HG02970 (cell line): ENCODE results near the gene PWP2.
A peak's percentile ranks its signal among the peaks of the same experiment; 100 is the strongest.

ENCODE experiments used
- ATAC-seq: cut with Tn5 transposase; IDR thresholded peaks from one replicate; pipeline ENCODE4 v1.9.1; 2021; ENCODE audit warnings: mild to moderate bottlenecking, moderate library complexity, moderate number of reproducible peaks; ENCODE audit not compliant: unreplicated experiment, low FRiP score

The PWP2 gene

GRCh38 chr21:44107026-44107501 lies at the start of gene PWP2:
Gene PWP2 (plus strand): TSS chr21:44107399. CDS start chr21:44107417, 18 bp downstream.
- peak; percentile 97 for ATAC-seq

DNA sequence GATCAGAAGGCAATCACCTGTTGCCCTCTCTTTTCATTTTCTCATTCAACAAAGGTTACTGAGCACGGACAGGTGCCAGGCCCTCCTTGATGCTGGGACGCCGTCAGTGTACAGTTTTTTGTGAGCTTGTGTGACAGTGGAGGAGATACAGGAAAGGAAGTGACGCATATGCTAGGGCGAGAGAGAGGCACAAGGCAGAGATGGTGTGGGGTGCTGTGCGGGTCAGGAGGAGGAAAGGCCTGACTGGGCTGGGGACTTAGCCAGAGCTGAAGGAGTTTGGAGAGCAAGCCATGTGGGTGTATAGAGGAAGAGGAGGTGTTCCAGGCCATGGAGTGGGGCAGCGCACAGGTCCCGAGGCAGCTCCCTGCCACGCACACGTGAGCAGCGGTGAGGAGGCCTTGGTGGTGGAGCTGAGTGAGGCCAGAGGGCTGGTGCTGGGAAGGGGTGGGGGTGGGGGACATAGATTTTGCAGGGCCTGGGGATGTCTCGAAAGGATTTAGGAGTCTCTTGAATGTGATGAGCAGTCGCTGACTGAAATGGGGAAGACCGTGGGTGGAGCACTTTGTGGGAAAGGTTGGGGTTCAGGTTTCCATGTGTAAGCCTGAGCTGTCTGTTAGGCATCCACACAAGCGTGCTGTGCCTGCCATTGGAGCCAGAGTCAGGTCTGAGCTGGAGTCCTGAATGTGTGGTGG lies 49.1 kb upstream of the PWP2 start:
- no peak for ATAC-seq

- ATAC-seq: no peak
Observed at GRCh38 chr21:44058652-44058964, 48.6 kb upstream of the PWP2 start.

GRCh38 chr21:44058981-44059380 lies 48.2 kb upstream of the PWP2 start:
- ATAC-seq: no peak

- ATAC-seq: no peak
Observed at GRCh38 chr21:44059710-44060109, 47.5 kb upstream of the PWP2 start.

- ATAC-seq: no peak
Observed at GRCh38 chr21:44062380-44062779, 44.8 kb upstream of the PWP2 start.

DNA sequence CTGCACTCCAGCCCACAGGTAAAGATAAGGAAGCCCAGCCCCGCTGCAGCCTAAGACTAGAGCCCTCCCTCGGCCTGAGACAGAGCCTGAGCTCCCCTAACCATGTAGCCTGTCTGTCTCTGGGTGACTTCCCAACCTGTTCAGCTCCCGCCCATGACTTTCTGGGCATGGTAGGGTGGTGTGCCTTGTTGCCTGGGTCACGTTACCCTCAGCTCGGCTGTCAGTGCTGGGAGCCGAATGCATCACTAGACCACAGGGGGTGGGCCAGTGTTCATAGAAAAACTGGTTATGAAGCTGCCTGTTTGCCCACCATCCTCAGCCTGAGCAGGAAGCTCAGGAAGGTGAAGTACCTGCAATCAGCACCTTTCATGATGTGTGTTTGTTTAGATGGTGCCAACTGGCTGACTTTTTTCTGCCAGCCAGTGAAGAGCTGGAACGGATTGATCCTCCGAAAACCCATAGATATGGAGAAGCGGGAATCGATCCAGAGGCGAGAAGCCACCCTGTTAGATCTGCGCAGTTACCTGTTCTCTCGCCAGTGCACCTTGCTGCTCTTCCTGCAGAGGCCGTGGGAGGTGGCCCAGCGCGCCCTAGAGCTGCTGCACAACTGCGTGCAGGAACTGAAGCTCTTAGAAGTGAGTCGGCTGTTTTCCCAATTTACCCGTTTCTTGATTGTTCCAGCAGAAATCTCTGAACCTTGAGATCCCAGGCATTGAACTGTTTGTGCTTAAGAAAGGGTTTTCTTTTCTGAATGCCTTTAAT lies 43.9 kb upstream of the PWP2 start:
- no peak for ATAC-seq

DNA sequence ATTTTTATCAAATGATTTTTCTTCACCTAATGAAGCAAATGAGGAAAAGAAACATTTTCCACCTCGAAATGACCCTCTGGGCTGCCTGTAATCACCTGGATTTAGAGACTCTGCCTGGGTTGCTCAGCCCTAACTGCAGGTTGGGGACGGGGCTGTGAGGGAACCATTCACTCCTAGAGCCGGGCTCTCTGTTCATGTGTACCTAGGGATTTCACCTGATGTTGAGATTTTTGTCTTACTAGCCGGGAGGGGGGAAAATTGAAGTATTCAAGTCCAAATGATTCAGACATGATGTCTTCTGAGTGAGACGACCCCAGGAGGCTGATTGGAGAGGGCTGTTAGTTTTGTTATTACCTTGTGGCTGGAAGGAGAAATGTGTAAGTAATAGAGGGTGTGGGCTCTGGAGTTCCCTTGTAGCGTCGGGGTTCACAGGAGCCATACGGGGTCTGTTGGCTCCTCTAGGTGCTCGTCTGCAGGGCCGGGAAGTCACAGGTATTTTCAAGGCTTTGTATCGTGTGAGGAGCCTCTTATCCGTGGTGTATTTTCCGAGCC lies 42.3 kb upstream of the PWP2 start:
- no peak for ATAC-seq

DNA sequence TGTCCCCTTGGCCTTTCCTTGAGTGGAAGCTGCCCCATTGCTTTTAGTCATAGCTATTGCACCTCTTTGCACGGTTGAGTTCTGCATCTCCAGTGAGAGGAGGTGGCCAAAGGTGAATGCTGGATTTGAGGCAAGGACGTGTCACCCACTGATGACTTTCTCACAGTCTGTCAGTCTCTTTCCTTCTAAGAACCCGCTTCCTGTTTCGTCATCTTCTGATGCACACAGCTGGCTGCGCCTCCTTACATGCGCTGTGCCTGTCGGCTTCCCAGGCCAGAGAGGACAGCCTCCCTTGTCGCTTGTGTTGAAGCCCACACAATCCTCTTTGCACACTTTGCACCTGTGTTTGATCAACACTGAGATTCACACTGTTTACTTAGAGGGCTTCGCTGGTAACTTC lies 41.8 kb upstream of the PWP2 start:
- ATAC-seq: no peak

GRCh38 chr21:44066116-44066515 lies 41.1 kb upstream of the PWP2 start:
- no peak for ATAC-seq

DNA sequence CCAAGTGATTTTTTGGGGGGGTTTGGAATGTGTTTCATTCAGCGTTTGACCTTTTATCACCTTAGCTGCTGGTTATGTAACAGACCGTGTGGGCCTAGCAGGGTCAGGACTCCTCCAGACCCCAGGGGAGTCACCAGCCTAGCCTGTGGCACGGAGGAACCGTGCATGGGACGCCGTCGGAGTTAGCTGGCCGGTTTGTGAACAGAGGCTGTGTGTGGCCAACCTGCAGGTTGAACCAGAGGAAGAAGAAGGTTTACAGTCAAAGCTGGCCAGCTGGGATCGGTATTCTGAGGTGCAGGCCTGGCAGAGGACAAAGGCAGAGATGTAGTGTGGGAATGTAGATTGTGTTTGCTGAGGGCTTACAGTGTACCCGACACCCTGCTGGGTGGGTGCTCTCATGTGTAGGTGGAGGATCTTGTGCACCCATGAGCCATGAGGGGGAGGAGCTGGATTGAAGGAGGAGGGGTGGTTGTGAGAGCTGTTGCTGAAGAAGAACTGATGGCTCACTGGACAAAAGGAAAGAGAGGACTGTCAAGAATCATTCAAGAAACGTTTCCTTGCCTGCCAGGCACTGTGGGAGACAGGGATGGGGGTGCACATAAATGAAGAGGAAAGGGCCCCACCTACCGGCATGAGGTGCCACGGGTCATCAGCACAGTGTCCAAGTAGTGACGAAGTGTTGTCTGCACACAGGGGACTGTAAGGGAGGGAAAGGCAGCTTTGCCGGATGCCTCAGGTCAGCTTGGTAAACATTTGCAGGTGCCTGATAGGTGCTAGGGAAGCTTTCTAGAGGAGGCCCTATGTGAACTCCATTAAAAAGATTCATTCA lies 40.0 kb upstream of the PWP2 start:
- no peak for ATAC-seq

DNA sequence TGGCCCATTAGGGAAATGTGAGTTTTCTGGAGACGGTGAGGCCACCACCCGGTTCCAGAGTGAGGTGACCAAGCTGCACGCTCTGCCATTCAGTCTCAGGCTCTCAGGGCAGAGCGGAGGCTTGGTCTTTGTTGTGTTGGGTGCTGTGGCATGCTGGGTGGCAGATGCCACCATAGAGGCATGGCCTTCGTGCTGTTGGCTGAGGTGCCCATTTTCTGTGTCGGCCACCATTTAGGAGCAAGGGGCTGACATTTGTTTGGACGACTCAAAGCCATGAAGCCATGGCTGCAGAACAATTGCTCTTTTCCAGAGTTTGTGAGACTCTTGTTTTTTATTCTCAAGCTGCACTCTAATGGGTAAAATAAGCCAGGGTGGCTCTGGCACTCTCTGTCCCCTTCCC lies 36.8 kb upstream of the PWP2 start:
- ATAC-seq: no peak

GRCh38 chr21:44071359-44072104 lies 35.7 kb upstream of the PWP2 start:
- ATAC-seq: no peak

- no peak for ATAC-seq
Observed at GRCh38 chr21:44072111-44072510, 35.1 kb upstream of the PWP2 start.

DNA sequence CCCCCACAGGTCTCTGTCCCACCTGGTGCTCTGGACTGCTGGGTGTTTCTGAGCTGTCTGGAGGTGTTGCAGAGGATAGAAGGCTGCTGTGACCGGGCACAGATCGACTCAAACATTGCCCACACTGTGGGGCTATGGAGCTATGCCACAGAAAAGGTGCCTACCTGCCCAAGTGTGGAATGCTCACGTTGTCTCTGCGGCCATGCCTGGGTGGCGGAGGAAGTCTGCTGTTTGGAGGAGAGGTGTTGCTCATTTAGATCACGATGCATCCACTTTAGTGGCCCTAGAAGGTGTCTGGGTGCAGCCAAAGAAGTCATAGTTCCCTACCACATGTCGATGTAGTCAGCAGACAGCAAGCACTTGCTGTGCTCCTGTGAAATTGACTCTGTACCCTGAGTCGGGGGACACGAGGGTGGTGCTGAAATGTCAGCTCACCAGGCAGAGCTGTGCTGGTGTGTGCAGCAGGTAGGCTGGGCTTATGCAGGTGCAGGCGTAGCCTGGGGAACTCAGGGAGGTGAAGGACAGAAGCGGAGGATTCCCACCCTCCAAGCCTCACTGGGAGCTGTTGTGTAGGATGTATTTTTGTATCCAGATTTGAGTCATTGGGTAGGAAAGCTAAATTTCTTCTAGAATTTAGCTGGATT lies 32.8 kb upstream of the PWP2 start:
- no peak for ATAC-seq

DNA sequence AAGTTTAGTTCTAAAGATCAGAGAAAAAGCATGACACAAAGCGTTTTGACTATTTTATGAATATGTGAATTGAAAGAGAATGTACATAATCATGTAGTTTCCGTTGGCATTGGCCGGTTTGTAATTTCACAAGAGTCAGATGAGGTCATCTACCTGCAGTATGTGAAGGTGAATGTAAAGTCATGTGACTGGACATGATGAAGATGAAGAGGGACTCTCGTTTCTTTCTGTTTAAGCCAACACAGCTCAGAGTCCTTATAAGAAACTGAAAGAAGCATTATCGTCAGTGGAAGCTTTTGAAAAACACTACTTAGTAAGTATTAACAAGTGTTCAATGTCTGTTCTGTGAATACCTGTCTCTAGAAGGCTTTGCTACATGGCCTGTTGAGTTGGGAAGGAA lies 30.9 kb upstream of the PWP2 start:
- ATAC-seq: no peak

- ATAC-seq: no peak
Observed at GRCh38 chr21:44078411-44078981, 28.7 kb upstream of the PWP2 start.

DNA sequence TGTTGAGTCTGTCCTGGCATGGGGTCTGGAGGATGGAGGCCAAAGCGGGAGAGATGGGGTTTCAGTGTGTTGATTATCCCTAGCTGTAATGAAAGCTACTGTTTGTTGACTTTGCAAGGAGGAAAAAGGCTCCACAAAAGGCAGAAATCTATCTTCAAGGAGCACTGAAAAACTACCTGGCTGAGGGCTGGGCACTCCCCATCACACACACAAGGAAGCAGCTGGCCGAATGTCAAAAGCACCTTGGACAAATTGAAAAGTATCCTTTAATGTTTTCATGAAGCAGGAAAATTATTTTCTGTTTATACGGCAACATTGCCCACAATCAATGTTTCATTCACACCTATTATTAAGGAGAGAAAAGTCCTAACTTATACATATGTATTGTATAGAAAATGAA lies 27.8 kb upstream of the PWP2 start:
- no peak for ATAC-seq

DNA sequence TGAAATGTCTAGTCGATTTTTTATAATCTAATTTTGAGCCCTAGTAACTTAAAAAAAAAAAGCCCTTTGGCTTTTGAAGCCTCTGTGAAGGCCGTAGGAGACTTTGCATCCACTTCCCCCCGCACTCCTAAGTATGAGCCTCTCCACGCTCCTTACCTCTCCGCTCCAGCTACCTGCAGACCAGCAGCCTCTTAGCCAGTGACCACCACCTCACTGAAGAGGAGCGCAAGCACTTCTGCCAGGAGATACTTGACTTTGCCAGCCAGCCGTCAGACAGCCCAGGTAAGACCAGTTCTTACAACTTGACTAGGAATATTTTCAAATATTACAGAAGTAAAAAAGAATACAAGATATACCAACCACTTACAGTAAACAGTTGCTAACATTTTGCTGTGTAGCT lies 27.4 kb upstream of the PWP2 start:
- ATAC-seq: no peak
